HCT116 (cell line): ENCODE results near the gene TAPBPL. TPM values are rescaled to one million over a fixed set of nuclear protein-coding genes. Genes with fewer than 3 reads are reported as not detected.

Source experiments
- ATAC-seq: fragments of 200-7000 bp; cut with Tn5 transposase; 2 replicates; pipeline ENCODE4 v1.9.1; 2020; ENCODE audit warnings: mild to moderate bottlenecking, moderate library complexity
- BruUV-seq: library from RNA; stranded (reverse); fragments of 400-500 nt; replicated peaks from 2 replicates; lab custom pipeline; 2021; lab: Mats Ljungman, UMichigan
- CTCF ChIA-PET: fragments of 300-600 bp; sonication (Branson Sonifier 250); formaldehyde crosslinking; loops from one replicate; lab custom pipeline; 2021; ENCODE audit warnings: antibody characterized with exemption; lab: Charles Lee
- POLR2A ChIA-PET: fragments of 300-600, 350-600 bp; sonication (Branson Sonifier 250); formaldehyde crosslinking; loops from one replicate; lab custom pipeline; 2021; ENCODE audit warnings: antibody characterized with exemption; lab: Charles Lee
- RAD21 ChIA-PET, 2 experiments: fragments of 300-600 bp; sonication (Branson Sonifier 250); formaldehyde crosslinking; loops; one replicate each; lab custom pipeline; 2023; ENCODE audit warnings: low total read pairs in 2 of 2; ENCODE audit not compliant: uncharacterized antibody in 2 of 2, unreplicated experiment in 2 of 2, low non-redundant PET in 1 of 2; lab: Charles Lee
- DNase-seq: peaks from one replicate; pipeline ENCODE4 v3.0.0-alpha.2; 2010; ENCODE audit warnings: low read depth, low spot score
- H2AFZ ChIP-seq: fragments of 200-600 bp; shearing (Covaris generic), sonication (generic); 2 replicates; pipeline ENCODE4 v1.6.1; 2017; ENCODE audit warnings: low read depth, mixed run types, mixed read lengths, antibody characterized with exemption, low read length; ENCODE audit not compliant: poor library complexity, severe bottlenecking
- H3K27ac ChIP-seq: 2 replicates; pipeline ENCODE4 v1.5.1; 2012; ENCODE audit warnings: low read depth, low read length
- H3K27me3 ChIP-seq: fragments of 200-600 bp; sonication (generic); 2 replicates; pipeline ENCODE4 v1.6.1; 2016; ENCODE audit warnings: mixed run types, low read length, mixed read lengths; ENCODE audit not compliant: insufficient read depth
- H3K36me3 ChIP-seq, 2 experiments: fragments of 200-500 bp in 1 of 2; fragments of 200-600 bp in 1 of 2; sonication (Bioruptor generic) in 1 of 2; sonication (generic) in 1 of 2; 2 replicates each; pipeline versions ENCODE4 v1.5.1 to v1.6.1; 2014 to 2016; ENCODE audit warnings: low read length in 2 of 2, inconsistent platforms in 1 of 2, mixed read lengths in 1 of 2, mixed run types in 1 of 2; ENCODE audit not compliant: insufficient read depth in 2 of 2, control insufficient read depth in 1 of 2
- H3K4me1 ChIP-seq, 2 experiments: fragments of 200-600 bp in 1 of 2; sonication (generic) in 1 of 2; 2 replicates each; pipeline versions ENCODE4 v1.5.1 to v1.6.1; 2012 to 2017; ENCODE audit warnings: low read length in 2 of 2, inconsistent platforms in 1 of 2, mild to moderate bottlenecking in 1 of 2, mixed read lengths in 1 of 2, mixed run types in 1 of 2, moderate library complexity in 1 of 2; ENCODE audit not compliant: insufficient read depth in 2 of 2, control insufficient read depth in 1 of 2
- H3K4me2 ChIP-seq: fragments of 200-600 bp; sonication (generic); 2 replicates; pipeline ENCODE4 v1.6.1; 2017; ENCODE audit warnings: mixed run types, low read length, mixed read lengths
- H3K4me3 ChIP-seq, 2 experiments: fragments of 200-600 bp in 1 of 2; sonication (generic) in 1 of 2; replicated peaks in 1 of 2; 2 replicates each; pipeline ENCODE4 v1.5.1; 2011 to 2016; ENCODE audit warnings: low read length in 2 of 2, control low read depth in 1 of 2, low read depth in 1 of 2, mild to moderate bottlenecking in 1 of 2, mixed read lengths in 1 of 2, mixed run types in 1 of 2
- H3K79me2 ChIP-seq: fragments of 200-600 bp; sonication (generic); 2 replicates; pipeline ENCODE4 v1.6.1; 2017; ENCODE audit warnings: mild to moderate bottlenecking, mixed run types, low read length, moderate library complexity, mixed read lengths; ENCODE audit not compliant: insufficient read depth
- H3K9ac ChIP-seq: fragments of 200-600 bp; sonication (generic); 2 replicates; pipeline ENCODE4 v1.6.1; 2016; ENCODE audit warnings: low read length, mixed read lengths
- H3K9me2 ChIP-seq: fragments of 200-600 bp; sonication (generic), shearing (Covaris generic); 2 replicates; pipeline ENCODE4 v1.6.1; 2017; ENCODE audit warnings: mixed run types, mild to moderate bottlenecking, moderate library complexity; ENCODE audit not compliant: insufficient read depth
- H3K9me3 ChIP-seq, 2 experiments: fragments of 200-500 bp in 1 of 2; fragments of 200-600 bp in 1 of 2; sonication (Bioruptor generic) in 1 of 2; sonication (generic) in 1 of 2; 2 replicates each; pipeline ENCODE4 v1.6.1; 2014 to 2017; ENCODE audit warnings: low read length in 2 of 2, mixed read lengths in 2 of 2, inconsistent platforms in 1 of 2, low read depth in 1 of 2, mild to moderate bottlenecking in 1 of 2, mixed run types in 1 of 2, moderate library complexity in 1 of 2; ENCODE audit not compliant: control insufficient read depth in 1 of 2, insufficient read depth in 1 of 2
- H4K20me1 ChIP-seq: fragments of 200-600 bp; sonication (generic), shearing (Covaris generic); 2 replicates; pipeline ENCODE4 v1.6.1; 2017; ENCODE audit warnings: mixed run types, mild to moderate bottlenecking, moderate library complexity; ENCODE audit not compliant: insufficient read depth
- ATF3 ChIP-seq: IDR thresholded peaks from 2 replicates; pipeline ENCODE4 v1.6.1; 2012
- CEBPB ChIP-seq: IDR thresholded peaks from 2 replicates; pipeline ENCODE4 v1.6.1; 2012; ENCODE audit warnings: low read depth
- CTCF ChIP-seq, 3 experiments: fragments of 200-600 bp in 1 of 3; sonication (generic) in 1 of 3; IDR thresholded peaks in 2 of 3; conservative IDR thresholded peaks in 1 of 3; 2 replicates each; pipeline ENCODE4 v1.5.1; 2012 to 2017; ENCODE audit warnings: low read depth in 2 of 3, low read length in 2 of 3, antibody characterized with exemption in 1 of 3, borderline replicate concordance in 1 of 3, control low read depth in 1 of 3, mild to moderate bottlenecking in 1 of 3, mixed read lengths in 1 of 3, mixed run types in 1 of 3, moderate library complexity in 1 of 3; ENCODE audit not compliant: insufficient read depth in 1 of 3
- ELF1 ChIP-seq: IDR thresholded peaks from 2 replicates; pipeline ENCODE4 v1.6.1; 2012; ENCODE audit warnings: low read depth, borderline replicate concordance
- EZH2 ChIP-seq: fragments of 200-600 bp; sonication (generic); IDR thresholded peaks from 2 replicates; pipeline ENCODE4 v1.6.1; 2017; ENCODE audit warnings: antibody characterized with exemption, mixed run types
- EZH2phosphoT487 ChIP-seq: fragments of 200-600 bp; IDR thresholded peaks from 2 replicates; pipeline ENCODE4 v1.6.1; 2018; ENCODE audit warnings: antibody characterized with exemption, borderline replicate concordance
- FOSL1 ChIP-seq: IDR thresholded peaks from 2 replicates; pipeline ENCODE4 v1.6.1; 2012; ENCODE audit warnings: low read depth
- POLR2AphosphoS5 ChIP-seq: IDR thresholded peaks from 2 replicates; pipeline ENCODE4 v1.6.1; 2011; ENCODE audit warnings: mild to moderate bottlenecking, low read depth, low read length, moderate library complexity
- RAD21 ChIP-seq: IDR thresholded peaks from 2 replicates; pipeline ENCODE4 v1.6.1; 2012; ENCODE audit warnings: low read depth, mild to moderate bottlenecking
- REST ChIP-seq: IDR thresholded peaks from 2 replicates; pipeline ENCODE4 v1.6.1; 2012; ENCODE audit warnings: low read depth
- SIN3A ChIP-seq: IDR thresholded peaks from 2 replicates; pipeline ENCODE4 v1.6.1; 2012; ENCODE audit warnings: low read depth
- SP1 ChIP-seq: IDR thresholded peaks from 2 replicates; pipeline ENCODE4 v1.6.1; 2012; ENCODE audit warnings: low read depth
- SRF ChIP-seq: IDR thresholded peaks from 2 replicates; pipeline ENCODE4 v1.6.1; 2012; ENCODE audit warnings: low read depth
- ZFX ChIP-seq: fragments of 450-650 bp; IDR thresholded peaks from 2 replicates; pipeline ENCODE4 v1.6.1; 2017
- ZNF274 ChIP-seq: fragments of 200-500 bp; sonication (Bioruptor generic); IDR thresholded peaks from 2 replicates; pipeline ENCODE4 v1.6.1; 2014; ENCODE audit warnings: mild to moderate bottlenecking, low read depth, low read length, inconsistent platforms
- intact Hi-C: fragments of 100-400 bp; cut with micrococcal nuclease; formaldehyde crosslinking; loops from 2 replicates; pipeline ENCODE4 v1.10.0; 2022
- total RNA-seq: library from RNA; stranded (reverse); gene quantifications from one replicate; pipeline ENCODE4 v1.2.1, GENCODE V29; 2021; ENCODE audit not compliant: unreplicated experiment
- TF ChIP-seq, protein P1 (sequence below): IDR thresholded peaks from 2 replicates; pipeline ENCODE4 v1.6.1; 2011; ENCODE audit warnings: mild to moderate bottlenecking, low read length, moderate library complexity; ENCODE audit not compliant: insufficient replicate concordance; ENCODE audit errors: extremely low read depth

TAPBPL gene
- total RNA-seq, 1 experiment from 2014 or later: 0.54 TPM

- ATAC-seq: no peak
- H3K27me3 ChIP-seq: no peaks in the 10 kb centered on the region
- RAD21 ChIA-PET: no interaction called here
These were observed 44.4 kb upstream of the TAPBPL start for GRCh38 chr12:6407236-6407954.

More at GRCh38 chr12:6407236-6407954, 44.4 kb upstream of the TAPBPL start:
- Histone ChIP-seq H2AFZ (no peak overlapping the region), H3K27ac (no peak overlapping the region), H3K9me2 (no peaks in the 10 kb centered on the region), H3K9me3 (no peaks in the 10 kb centered on the region), H3K4me1 (no peaks in the 10 kb centered on the region), H3K9ac (no peak overlapping the region), H3K4me2 (no peak overlapping the region), H4K20me1 (no peaks in the 10 kb centered on the region), H3K79me2 (no peaks in the 10 kb centered on the region), H3K36me3 (no peaks in the 10 kb centered on the region), H3K4me3 (no peak overlapping the region)
- POLR2A ChIA-PET: no interaction called here
- CTCF ChIA-PET: no interaction called here
- no peak for DNase-seq
- no TSS peak for BruUV-seq
- intact Hi-C loops: no loop called here
- no peak for TF ChIP-seq CTCF (IDR thresholded peaks at IDR 0.05 in 2 of 3, conservative IDR thresholded peaks at IDR 0.05 in 1 of 3; ENCODE audit: borderline replicate concordance in 1 of 3, insufficient read depth in 1 of 3, low read depth in 2 of 3, low read length in 2 of 3)
- TF ChIP-seq ATF3: no peak
- no peak for TF ChIP-seq SRF
- TF ChIP-seq ZFX: no peak
- no peak for TF ChIP-seq SP1
- TF ChIP-seq EZH2: no peak
- TF ChIP-seq, protein P1, sequence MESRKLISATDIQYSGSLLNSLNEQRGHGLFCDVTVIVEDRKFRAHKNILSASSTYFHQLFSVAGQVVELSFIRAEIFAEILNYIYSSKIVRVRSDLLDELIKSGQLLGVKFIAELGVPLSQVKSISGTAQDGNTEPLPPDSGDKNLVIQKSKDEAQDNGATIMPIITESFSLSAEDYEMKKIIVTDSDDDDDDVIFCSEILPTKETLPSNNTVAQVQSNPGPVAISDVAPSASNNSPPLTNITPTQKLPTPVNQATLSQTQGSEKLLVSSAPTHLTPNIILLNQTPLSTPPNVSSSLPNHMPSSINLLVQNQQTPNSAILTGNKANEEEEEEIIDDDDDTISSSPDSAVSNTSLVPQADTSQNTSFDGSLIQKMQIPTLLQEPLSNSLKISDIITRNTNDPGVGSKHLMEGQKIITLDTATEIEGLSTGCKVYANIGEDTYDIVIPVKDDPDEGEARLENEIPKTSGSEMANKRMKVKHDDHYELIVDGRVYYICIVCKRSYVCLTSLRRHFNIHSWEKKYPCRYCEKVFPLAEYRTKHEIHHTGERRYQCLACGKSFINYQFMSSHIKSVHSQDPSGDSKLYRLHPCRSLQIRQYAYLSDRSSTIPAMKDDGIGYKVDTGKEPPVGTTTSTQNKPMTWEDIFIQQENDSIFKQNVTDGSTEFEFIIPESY: no peak
- no peak for TF ChIP-seq REST
- TF ChIP-seq EZH2phosphoT487: no peak
- TF ChIP-seq RAD21: no peak
- TF ChIP-seq POLR2AphosphoS5: no peak
- no peak for TF ChIP-seq ZNF274
- no peak for TF ChIP-seq FOSL1
- no peak for TF ChIP-seq CEBPB
- no peak for TF ChIP-seq SIN3A
- TF ChIP-seq ELF1: no peak
